ENCODE data around the gene CNIH4.
"Not testable (repeated sequence)": the region's sequence is repeated elsewhere in the genome, so short reads cannot be mapped to it uniquely, and the experiment has no call there.

Gene CNIH4

DNA sequence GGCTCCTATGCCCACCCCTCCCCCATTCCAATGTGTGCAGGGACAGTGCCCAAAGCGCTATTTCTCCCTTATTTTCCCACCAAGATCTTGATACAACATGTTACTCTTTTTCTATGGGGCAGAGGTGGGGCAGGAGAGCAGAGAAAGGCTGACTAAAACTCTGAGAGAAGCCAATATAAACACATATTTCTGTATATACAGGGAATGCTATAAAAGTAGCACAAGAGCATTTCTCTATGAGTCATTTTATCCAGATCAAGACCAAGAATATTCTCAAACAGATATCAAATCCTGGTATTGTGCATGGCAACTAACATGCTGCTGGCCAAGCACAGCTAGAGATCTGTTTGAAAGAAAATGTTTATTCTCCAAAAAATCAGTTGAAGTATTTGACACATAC, 70.7 kb downstream of the CNIH4 start:
- Histone ChIP-seq H3K27ac (replicated peaks) (no peak overlapping the region), H3K27me3 (ENCODE audit: insufficient read depth, poor library complexity, severe bottlenecking) (no peaks in the 10 kb centered on the region), H3K4me3 (replicated peaks; ENCODE audit: insufficient read depth, low read length) (no peak overlapping the region)
- no peak for DNase-seq (ENCODE audit: low read depth in 1 of 2, low spot score in 1 of 2)
- TF ChIP-seq, protein P1, sequence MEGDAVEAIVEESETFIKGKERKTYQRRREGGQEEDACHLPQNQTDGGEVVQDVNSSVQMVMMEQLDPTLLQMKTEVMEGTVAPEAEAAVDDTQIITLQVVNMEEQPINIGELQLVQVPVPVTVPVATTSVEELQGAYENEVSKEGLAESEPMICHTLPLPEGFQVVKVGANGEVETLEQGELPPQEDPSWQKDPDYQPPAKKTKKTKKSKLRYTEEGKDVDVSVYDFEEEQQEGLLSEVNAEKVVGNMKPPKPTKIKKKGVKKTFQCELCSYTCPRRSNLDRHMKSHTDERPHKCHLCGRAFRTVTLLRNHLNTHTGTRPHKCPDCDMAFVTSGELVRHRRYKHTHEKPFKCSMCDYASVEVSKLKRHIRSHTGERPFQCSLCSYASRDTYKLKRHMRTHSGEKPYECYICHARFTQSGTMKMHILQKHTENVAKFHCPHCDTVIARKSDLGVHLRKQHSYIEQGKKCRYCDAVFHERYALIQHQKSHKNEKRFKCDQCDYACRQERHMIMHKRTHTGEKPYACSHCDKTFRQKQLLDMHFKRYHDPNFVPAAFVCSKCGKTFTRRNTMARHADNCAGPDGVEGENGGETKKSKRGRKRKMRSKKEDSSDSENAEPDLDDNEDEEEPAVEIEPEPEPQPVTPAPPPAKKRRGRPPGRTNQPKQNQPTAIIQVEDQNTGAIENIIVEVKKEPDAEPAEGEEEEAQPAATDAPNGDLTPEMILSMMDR (IDR thresholded peaks at IDR 0.05; ENCODE audit: insufficient read depth, low read length), result no peak
- TF ChIP-seq, protein P2, sequence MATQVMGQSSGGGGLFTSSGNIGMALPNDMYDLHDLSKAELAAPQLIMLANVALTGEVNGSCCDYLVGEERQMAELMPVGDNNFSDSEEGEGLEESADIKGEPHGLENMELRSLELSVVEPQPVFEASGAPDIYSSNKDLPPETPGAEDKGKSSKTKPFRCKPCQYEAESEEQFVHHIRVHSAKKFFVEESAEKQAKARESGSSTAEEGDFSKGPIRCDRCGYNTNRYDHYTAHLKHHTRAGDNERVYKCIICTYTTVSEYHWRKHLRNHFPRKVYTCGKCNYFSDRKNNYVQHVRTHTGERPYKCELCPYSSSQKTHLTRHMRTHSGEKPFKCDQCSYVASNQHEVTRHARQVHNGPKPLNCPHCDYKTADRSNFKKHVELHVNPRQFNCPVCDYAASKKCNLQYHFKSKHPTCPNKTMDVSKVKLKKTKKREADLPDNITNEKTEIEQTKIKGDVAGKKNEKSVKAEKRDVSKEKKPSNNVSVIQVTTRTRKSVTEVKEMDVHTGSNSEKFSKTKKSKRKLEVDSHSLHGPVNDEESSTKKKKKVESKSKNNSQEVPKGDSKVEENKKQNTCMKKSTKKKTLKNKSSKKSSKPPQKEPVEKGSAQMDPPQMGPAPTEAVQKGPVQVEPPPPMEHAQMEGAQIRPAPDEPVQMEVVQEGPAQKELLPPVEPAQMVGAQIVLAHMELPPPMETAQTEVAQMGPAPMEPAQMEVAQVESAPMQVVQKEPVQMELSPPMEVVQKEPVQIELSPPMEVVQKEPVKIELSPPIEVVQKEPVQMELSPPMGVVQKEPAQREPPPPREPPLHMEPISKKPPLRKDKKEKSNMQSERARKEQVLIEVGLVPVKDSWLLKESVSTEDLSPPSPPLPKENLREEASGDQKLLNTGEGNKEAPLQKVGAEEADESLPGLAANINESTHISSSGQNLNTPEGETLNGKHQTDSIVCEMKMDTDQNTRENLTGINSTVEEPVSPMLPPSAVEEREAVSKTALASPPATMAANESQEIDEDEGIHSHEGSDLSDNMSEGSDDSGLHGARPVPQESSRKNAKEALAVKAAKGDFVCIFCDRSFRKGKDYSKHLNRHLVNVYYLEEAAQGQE (IDR thresholded peaks at IDR 0.05; ENCODE audit: insufficient replicate concordance, low read depth), result no peak
- TF ChIP-seq GABPA (IDR thresholded peaks at IDR 0.05; ENCODE audit: low read depth) (no peak), POLR2AphosphoS5 (IDR thresholded peaks at IDR 0.05; ENCODE audit: low read depth) (no peak), SPI1 (IDR thresholded peaks at IDR 0.05; ENCODE audit: borderline replicate concordance, low read depth) (no peak)

DNA sequence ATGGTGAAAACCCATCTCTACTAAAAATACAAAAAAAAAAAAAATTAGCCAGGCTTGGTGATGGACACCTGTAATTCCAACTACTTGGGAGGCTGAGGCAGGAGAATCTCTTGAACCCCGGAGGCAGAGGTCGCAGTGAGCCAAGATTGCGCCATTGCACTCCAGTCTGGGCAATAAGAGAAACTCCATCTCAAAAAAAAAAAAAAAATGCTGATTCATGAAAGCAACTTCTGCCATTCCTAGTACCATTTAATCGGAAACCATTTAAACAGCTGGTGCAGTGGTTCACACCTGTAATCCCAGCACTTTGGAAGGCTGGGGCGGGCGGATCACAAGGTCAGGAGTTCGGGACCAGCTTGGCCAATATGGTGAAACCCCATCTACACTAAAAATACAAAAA, 72.0 kb downstream of the CNIH4 start:
- DNase-seq (ENCODE audit: low read depth in 1 of 2, low spot score in 1 of 2); H3K4me3 ChIP-seq (replicated peaks; ENCODE audit: insufficient read depth, low read length); H3K27ac ChIP-seq (replicated peaks); H3K27me3 ChIP-seq (ENCODE audit: insufficient read depth, poor library complexity, severe bottlenecking): not testable (repeated sequence)

Small RNA genes lying within 50 kb of the gene (microRNA-seq; reads per million reads assigned to microRNA genes)
- gene MIR4742, result 2.1 reads per million

All from HL-60 (cell line).